K562 (cell line): ENCODE data around the gene ATG7. TPM values are rescaled to one million over a fixed set of nuclear protein-coding genes. Genes with fewer than 3 reads are reported as not detected.
A peak's percentile ranks its signal among the peaks of the same experiment; 100 is the strongest.

Source experiments
- ATAC-seq: fragments of 200-7000 bp; cut with Tn5 transposase; 3 replicates; pipeline ENCODE4 v1.9.1; 2020; ENCODE audit warnings: moderate library complexity
- BruUV-seq: library from RNA; stranded (reverse); fragments of 400-500 nt; replicated peaks from 2 replicates; lab custom pipeline; 2021; lab: Mats Ljungman, UMichigan
- CTCF ChIA-PET: fragments of 300-600 bp; formaldehyde crosslinking; extraction: SDS; loops from one replicate; lab custom pipeline; 2021; ENCODE audit warnings: low intra/inter-chr PET ratio; lab: Yijun Ruan, JAX
- POLR2A ChIA-PET: fragments of 300-600, 350-650 bp; sonication (Branson Sonifier 250); formaldehyde crosslinking; extraction: SDS; loops from one replicate; lab custom pipeline; 2021; ENCODE audit warnings: antibody characterized with exemption, inconsistent platforms; lab: Yijun Ruan, JAX
- DNase-seq, 4 experiments: peaks; one replicate each; pipeline versions ENCODE4 v3.0.0 to v3.0.0-alpha.2; 2011 to 2018; ENCODE audit warnings: low spot score in 3 of 4, mixed read lengths in 3 of 4; ENCODE audit errors: extremely low read depth in 1 of 4
- FAIRE-seq: peaks from 2 replicates; lab custom pipeline; 2011; peaks lifted over from hg19 to GRCh38; lab: Jason Lieb, UNC
- H2AFZ ChIP-seq: 2 replicates; pipeline ENCODE4 v1.6.0; 2011; ENCODE audit warnings: low read depth, low read length, control low read depth, inconsistent platforms
- H3K27ac ChIP-seq: fragments of 200-600 bp; 3 replicates; pipeline ENCODE4 v1.8.0; 2011; ENCODE audit warnings: low read depth, mild to moderate bottlenecking, control low read depth, inconsistent platforms, low read length, moderate library complexity, mixed read lengths; ENCODE audit errors: extremely low read depth
- H3K27me3 ChIP-seq, 2 experiments: fragments of 300-600 bp in 1 of 2; 2 replicates in 1 of 2; 3 replicates in 1 of 2; pipeline versions ENCODE4 v1.6.0 to v1.8.0; 2011; ENCODE audit warnings: inconsistent platforms in 2 of 2, low read length in 2 of 2, mild to moderate bottlenecking in 1 of 2, mixed read lengths in 1 of 2, moderate library complexity in 1 of 2; ENCODE audit not compliant: control insufficient read depth in 2 of 2, insufficient read depth in 2 of 2
- H3K36me3 ChIP-seq: fragments of 300-600 bp; 3 replicates; pipeline ENCODE4 v1.8.0; 2011; ENCODE audit warnings: mild to moderate bottlenecking, low read length, inconsistent platforms; ENCODE audit not compliant: control insufficient read depth, insufficient read depth
- H3K4me1 ChIP-seq, 2 experiments: fragments of 200-600 bp in 1 of 2; replicated peaks in 1 of 2; 2 replicates in 1 of 2; 3 replicates in 1 of 2; pipeline versions ENCODE4 v1.5.1 to v1.8.0; 2011; ENCODE audit warnings: inconsistent platforms in 2 of 2, low read length in 2 of 2, mild to moderate bottlenecking in 1 of 2, mixed read lengths in 1 of 2, moderate library complexity in 1 of 2; ENCODE audit not compliant: control insufficient read depth in 2 of 2, insufficient read depth in 2 of 2
- H3K4me2 ChIP-seq: 2 replicates; pipeline ENCODE4 v1.6.1; 2011; ENCODE audit warnings: low read length, control low read depth, inconsistent platforms, mixed read lengths; ENCODE audit not compliant: insufficient read depth
- H3K4me3 ChIP-seq: fragments of 200-600 bp; sonication (generic), shearing (Covaris generic); 2 replicates; pipeline ENCODE4 v1.5.1; 2016; ENCODE audit warnings: control low read depth, inconsistent platforms
- H3K79me2 ChIP-seq: fragments of 200-600 bp; 3 replicates; pipeline ENCODE4 v1.8.0; 2011; ENCODE audit warnings: low read length, inconsistent platforms; ENCODE audit not compliant: control insufficient read depth, insufficient read depth
- H3K9ac ChIP-seq, 2 experiments: 2 replicates each; pipeline versions ENCODE4 v1.6.0 to v1.6.1; 2011; ENCODE audit warnings: low read depth in 2 of 2, low read length in 2 of 2, control low read depth in 1 of 2, inconsistent platforms in 1 of 2, mild to moderate bottlenecking in 1 of 2, mixed read lengths in 1 of 2; ENCODE audit not compliant: insufficient read depth in 1 of 2
- H3K9me1 ChIP-seq: one replicate; pipeline ENCODE4 v1.6.0; 2011; ENCODE audit warnings: inconsistent platforms, mild to moderate bottlenecking, low read length, moderate library complexity; ENCODE audit not compliant: control insufficient read depth, insufficient read depth
- H3K9me3 ChIP-seq: replicated peaks from 2 replicates; pipeline ENCODE4 v1.5.1; 2011; ENCODE audit warnings: low read depth, low read length, inconsistent platforms; ENCODE audit not compliant: control insufficient read depth, insufficient read depth
- H4K20me1 ChIP-seq: replicated peaks from 2 replicates; pipeline ENCODE4 v1.6.1; 2011; ENCODE audit warnings: low read length, inconsistent platforms, mixed read lengths; ENCODE audit not compliant: control insufficient read depth, insufficient read depth
- BACH1 ChIP-seq: fragments of 200-800 bp; sonication (Bioruptor generic); IDR thresholded peaks from 2 replicates; pipeline ENCODE4 v1.6.1; 2016; ENCODE audit warnings: missing genetic modification characterization, missing compliant biosample characterization
- CEBPB ChIP-seq: fragments of 450-650 bp; IDR thresholded peaks from 2 replicates; pipeline ENCODE4 v1.6.1; 2016; ENCODE audit warnings: missing genetic modification characterization, missing compliant biosample characterization
- RAD21 ChIP-seq, 2 experiments: fragments of 250-450 bp in 1 of 2; fragments of 450-650 bp in 1 of 2; sonication (Bioruptor Pico) in 1 of 2; formaldehyde crosslinking in 1 of 2; IDR thresholded peaks in 1 of 2; conservative IDR thresholded peaks in 1 of 2; 2 replicates each; pipeline versions ENCODE4 v1.4.0 to v1.8.0; 2020 to 2022; ENCODE audit warnings: mild to moderate bottlenecking in 2 of 2, moderate library complexity in 1 of 2
- RB1 ChIP-seq: fragments of 450-650 bp; IDR thresholded peaks from 2 replicates; pipeline ENCODE4 v1.6.1; 2017; ENCODE audit warnings: low read depth, mild to moderate bottlenecking
- WGBS: fragments of 100-300 bp; shearing (Covaris generic); methylation state at CpG from one replicate; pipeline ENCODE4 v1.1.6; 2016; ENCODE audit warnings: low coverage, mixed read lengths; ENCODE audit not compliant: insufficient coverage; ENCODE audit errors: missing lambda C conversion rate; 5-methylcytosine and 5-hydroxymethylcytosine counted together
- in situ Hi-C: fragments of 300-500 bp; cut with MboI; formaldehyde crosslinking; loops from 4 replicates; pipeline ENCODE4 v1.15.0; 2018; ENCODE audit warnings: inconsistent platforms, mixed read lengths
- intact Hi-C: fragments of 100-400 bp; cut with micrococcal nuclease; formaldehyde crosslinking; loops from 2 replicates; pipeline ENCODE4 v1.14.2; 2022
- polyA plus RNA-seq, 8 experiments: library from polyadenylated mRNA; depleted of rRNA in 4 of 8; stranded (reverse) in 5 of 8; unstranded in 3 of 8; fragments of >200 nt; fragmentation: Nextera tagmentation in 2 of 8; fragmentation: Illumina TruSeq in 1 of 8; extraction: Ambion mirVana in 2 of 8; extraction: Trizol in 1 of 8; gene quantifications; 2 replicates each; pipeline versions ENCODE4 v1.2.1 to v1.2.3, GENCODE V29; 2011 to 2014; ENCODE audit warnings: inconsistent platforms in 1 of 8, missing spikeins in 1 of 8
- total RNA-seq, 7 experiments: library from RNA; depleted of rRNA in 6 of 7; stranded (reverse); fragments of >200 nt in 6 of 7; fragmentation: Illumina TruSeq in 2 of 7; extraction: Trizol in 2 of 7; gene quantifications; 2 replicates each; pipeline versions ENCODE4 v1.2.1 to v1.2.3, GENCODE V29; 2011 to 2021; ENCODE audit warnings: low replicate concordance in 1 of 7
- TF ChIP-seq, protein P1 (sequence below), 3 experiments: IDR thresholded peaks in 2 of 3; conservative IDR thresholded peaks in 1 of 3; 2 replicates each; pipeline ENCODE4 v1.5.1; 2011 to 2012; ENCODE audit warnings: low read length in 3 of 3, mild to moderate bottlenecking in 3 of 3, control low read depth in 2 of 3, improper control_type of control experiment in 1 of 3, inconsistent platforms in 1 of 3, low read depth in 1 of 3, mixed read lengths in 1 of 3, moderate library complexity in 1 of 3; ENCODE audit not compliant: insufficient read depth in 2 of 3
- TF ChIP-seq, protein P2 (sequence below): fragments of 250-450 bp; sonication (Bioruptor Pico); IDR thresholded peaks from 2 replicates; pipeline ENCODE4 v1.5.0; 2022; ENCODE audit warnings: mild to moderate bottlenecking

Gene ATG7
- total and polyA plus RNA-seq, 9 of the 15 experiments (the other 6 are each of a cell fraction or from before 2014, with no cell fraction given), result 18.3 to 45.3 (median 33.6) TPM

DNA sequence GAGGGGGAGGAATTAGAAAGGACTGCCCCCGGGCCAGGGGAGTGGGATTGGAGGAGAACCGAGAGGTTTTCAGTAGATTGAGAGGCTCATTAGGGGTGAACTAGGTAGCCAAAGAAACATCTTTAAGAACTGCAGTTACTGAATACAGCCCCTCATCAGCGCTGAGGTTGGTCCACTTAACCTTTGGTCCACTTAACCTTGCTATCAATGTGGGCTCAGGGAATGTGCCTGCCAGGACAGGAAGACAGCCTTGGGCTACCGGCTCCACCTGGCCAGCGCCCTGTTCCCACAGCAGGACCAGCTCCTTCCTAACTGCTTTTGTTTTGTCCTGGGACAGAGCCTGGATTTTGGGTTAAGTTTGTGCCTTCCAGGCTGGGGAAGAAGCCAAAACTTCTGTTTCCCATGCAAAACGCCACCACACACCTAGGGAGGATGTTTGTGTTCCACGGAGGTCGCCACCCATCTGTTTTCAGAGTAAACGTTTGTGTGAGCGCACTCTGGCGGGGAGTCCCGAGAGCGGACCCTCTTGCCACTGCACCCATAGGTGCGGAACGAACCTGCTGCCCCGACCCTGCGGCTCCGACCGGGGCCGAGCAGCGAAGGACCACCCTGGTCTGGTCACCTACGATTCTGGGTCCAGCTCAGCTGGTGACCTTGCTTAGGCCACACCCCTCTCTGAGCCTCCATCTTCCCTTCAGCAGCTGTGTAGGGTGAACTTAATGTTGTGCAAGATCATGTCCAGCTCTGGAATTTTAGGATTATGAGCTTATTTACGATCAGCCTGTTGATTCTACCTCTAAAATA lies 264.1 kb downstream of the ATG7 start:
- no peak overlapping the region for H3K27ac ChIP-seq
- H3K4me3 ChIP-seq, result no peak overlapping the region
- CTCF ChIA-PET, result interaction anchor here (0.7 kb wide), 1 partner anchor 158 kb away, joined by 6 read pairs; no protein-coding TSS in a partner anchor
- intact Hi-C loops (no loop called here), in situ Hi-C loops (no loop called here)
- no peaks in the 10 kb centered on the region for H3K9me1 ChIP-seq
- H3K27me3 ChIP-seq, result no peaks in the 10 kb centered on the region
- H3K4me2 ChIP-seq, result no peak overlapping the region
- peaks cover 0 to 4% of the 10 kb centered on the region in 2 experiments; a peak in 2 of 5 replicates for H3K4me1 ChIP-seq
- peak; percentile 48 for FAIRE-seq
- H2AFZ ChIP-seq, result no peak overlapping the region
- DNase-seq, result peak in 1 of 4 experiments; percentile 18
- WGBS, result 52% methylated on average over 23 of the region's 23 CpGs
- no TSS peak for BruUV-seq
- peak; percentile 73 for ATAC-seq
- H4K20me1 ChIP-seq, result no peaks in the 10 kb centered on the region; the same call in 1 of the 2 replicates
- TF ChIP-seq, protein P1, sequence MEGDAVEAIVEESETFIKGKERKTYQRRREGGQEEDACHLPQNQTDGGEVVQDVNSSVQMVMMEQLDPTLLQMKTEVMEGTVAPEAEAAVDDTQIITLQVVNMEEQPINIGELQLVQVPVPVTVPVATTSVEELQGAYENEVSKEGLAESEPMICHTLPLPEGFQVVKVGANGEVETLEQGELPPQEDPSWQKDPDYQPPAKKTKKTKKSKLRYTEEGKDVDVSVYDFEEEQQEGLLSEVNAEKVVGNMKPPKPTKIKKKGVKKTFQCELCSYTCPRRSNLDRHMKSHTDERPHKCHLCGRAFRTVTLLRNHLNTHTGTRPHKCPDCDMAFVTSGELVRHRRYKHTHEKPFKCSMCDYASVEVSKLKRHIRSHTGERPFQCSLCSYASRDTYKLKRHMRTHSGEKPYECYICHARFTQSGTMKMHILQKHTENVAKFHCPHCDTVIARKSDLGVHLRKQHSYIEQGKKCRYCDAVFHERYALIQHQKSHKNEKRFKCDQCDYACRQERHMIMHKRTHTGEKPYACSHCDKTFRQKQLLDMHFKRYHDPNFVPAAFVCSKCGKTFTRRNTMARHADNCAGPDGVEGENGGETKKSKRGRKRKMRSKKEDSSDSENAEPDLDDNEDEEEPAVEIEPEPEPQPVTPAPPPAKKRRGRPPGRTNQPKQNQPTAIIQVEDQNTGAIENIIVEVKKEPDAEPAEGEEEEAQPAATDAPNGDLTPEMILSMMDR (IDR thresholded peaks at IDR 0.05 in 2 of 3, conservative IDR thresholded peaks at IDR 0.05 in 1 of 3; ENCODE audit: insufficient read depth in 2 of 3, low read depth in 1 of 3, low read length in 3 of 3), result peak; percentile 24 to 45 (median 27); a peak in 3 of 6 replicates
- TF ChIP-seq RAD21 (CRISPR knock-in tag; conservative IDR thresholded peaks at IDR 0.05 in 1 of 2, IDR thresholded peaks at IDR 0.05 in 1 of 2), result peak in 1 of 2 experiments; percentile 11; a peak in 2 of 4 replicates
- TF ChIP-seq RB1, result no peak
- peak; percentile 24; the same call in 1 of the 2 replicates for TF ChIP-seq CEBPB (tag)
- TF ChIP-seq, protein P2, sequence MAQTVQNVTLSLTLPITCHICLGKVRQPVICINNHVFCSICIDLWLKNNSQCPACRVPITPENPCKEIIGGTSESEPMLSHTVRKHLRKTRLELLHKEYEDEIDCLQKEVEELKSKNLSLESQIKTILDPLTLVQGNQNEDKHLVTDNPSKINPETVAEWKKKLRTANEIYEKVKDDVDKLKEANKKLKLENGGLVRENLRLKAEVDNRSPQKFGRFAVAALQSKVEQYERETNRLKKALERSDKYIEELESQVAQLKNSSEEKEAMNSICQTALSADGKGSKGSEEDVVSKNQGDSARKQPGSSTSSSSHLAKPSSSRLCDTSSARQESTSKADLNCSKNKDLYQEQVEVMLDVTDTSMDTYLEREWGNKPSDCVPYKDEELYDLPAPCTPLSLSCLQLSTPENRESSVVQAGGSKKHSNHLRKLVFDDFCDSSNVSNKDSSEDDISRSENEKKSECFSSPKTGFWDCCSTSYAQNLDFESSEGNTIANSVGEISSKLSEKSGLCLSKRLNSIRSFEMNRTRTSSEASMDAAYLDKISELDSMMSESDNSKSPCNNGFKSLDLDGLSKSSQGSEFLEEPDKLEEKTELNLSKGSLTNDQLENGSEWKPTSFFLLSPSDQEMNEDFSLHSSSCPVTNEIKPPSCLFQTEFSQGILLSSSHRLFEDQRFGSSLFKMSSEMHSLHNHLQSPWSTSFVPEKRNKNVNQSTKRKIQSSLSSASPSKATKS (CRISPR knock-in tag), result no peak
- no peak for TF ChIP-seq BACH1 (tag)
- no peaks in the 10 kb centered on the region for H3K79me2 ChIP-seq
- POLR2A ChIA-PET, result interaction anchor here (0.6 to 1.2 kb wide), 6 partner anchors 18 to 1115 kb away, joined by 3 to 4 read pairs (median 3); no protein-coding TSS in a partner anchor
- H3K9ac ChIP-seq, result no peak overlapping the region
- no peaks in the 10 kb centered on the region for H3K36me3 ChIP-seq
- H3K9me3 ChIP-seq, result no peaks in the 10 kb centered on the region
